GM12878 (cell line): ENCODE results near the gene PRIM1. TPM values are rescaled to one million over a fixed set of nuclear protein-coding genes. Genes with fewer than 3 reads are reported as not detected.

Experiments
- BACH1 ChIP-seq: fragments of 450-650 bp; IDR thresholded peaks from 2 replicates; pipeline ENCODE4 v1.6.1; 2017; ENCODE audit warnings: mild to moderate bottlenecking, borderline replicate concordance
- BHLHE40 ChIP-seq, 2 experiments: fragments of 450-650 bp in 1 of 2; IDR thresholded peaks; 2 replicates each; pipeline ENCODE4 v1.6.1; 2011 to 2017; ENCODE audit warnings: low read depth in 2 of 2, borderline replicate concordance in 1 of 2, improper control_type of control experiment in 1 of 2, low read length in 1 of 2, mild to moderate bottlenecking in 1 of 2
- FOXK2 ChIP-seq: fragments of 450-650 bp; IDR thresholded peaks from 2 replicates; pipeline ENCODE4 v1.6.1; 2017; ENCODE audit warnings: mild to moderate bottlenecking, moderate library complexity
- HDAC2 ChIP-seq: fragments of 200-600 bp; sonication (generic); IDR thresholded peaks from 2 replicates; pipeline ENCODE4 v1.6.1; 2017
- IRF3 ChIP-seq: fragments of 450-650 bp; IDR thresholded peaks from 2 replicates; pipeline ENCODE4 v1.6.1; 2014; ENCODE audit warnings: mild to moderate bottlenecking
- IRF5 ChIP-seq: fragments of 450-650 bp; IDR thresholded peaks from 2 replicates; pipeline ENCODE4 v1.6.1; 2017; ENCODE audit warnings: borderline replicate concordance
- JUND ChIP-seq: IDR thresholded peaks from 2 replicates; pipeline ENCODE4 v1.6.1; 2012; ENCODE audit warnings: low read depth, mild to moderate bottlenecking, low read length, improper control_type of control experiment, moderate library complexity
- MEF2A ChIP-seq: IDR thresholded peaks from 2 replicates; pipeline ENCODE4 v1.6.1; 2011; ENCODE audit warnings: low read depth, mild to moderate bottlenecking, low read length, moderate library complexity; ENCODE audit not compliant: insufficient read depth
- NBN ChIP-seq: fragments of 450-650 bp; IDR thresholded peaks from 2 replicates; pipeline ENCODE4 v1.6.1; 2016
- NFXL1 ChIP-seq: fragments of 450-650 bp; IDR thresholded peaks from 2 replicates; pipeline ENCODE4 v1.6.1; 2017; ENCODE audit warnings: antibody characterized with exemption, mild to moderate bottlenecking, borderline replicate concordance
- NKRF ChIP-seq: fragments of 450-650 bp; conservative IDR thresholded peaks from 2 replicates; pipeline ENCODE4 v1.6.1; 2017; ENCODE audit warnings: mild to moderate bottlenecking, moderate library complexity
- PML ChIP-seq: IDR thresholded peaks from 2 replicates; pipeline ENCODE4 v1.6.1; 2012; ENCODE audit warnings: low read length, inconsistent platforms
- POLR2AphosphoS5 ChIP-seq: IDR thresholded peaks from 2 replicates; pipeline ENCODE4 v1.6.1; 2011; ENCODE audit warnings: mild to moderate bottlenecking, low read length, inconsistent platforms
- POU2F2 ChIP-seq: IDR thresholded peaks from 3 replicates; pipeline ENCODE4 v1.6.1; 2011; ENCODE audit warnings: low read depth, mild to moderate bottlenecking, low read length, borderline replicate concordance
- RFX5 ChIP-seq: IDR thresholded peaks from 2 replicates; pipeline ENCODE4 v1.6.1; 2011; ENCODE audit warnings: low read depth, low read length, improper control_type of control experiment
- RUNX3 ChIP-seq: IDR thresholded peaks from 2 replicates; pipeline ENCODE4 v1.6.1; 2012; ENCODE audit warnings: low read length, inconsistent platforms
- SRF ChIP-seq, 2 experiments: IDR thresholded peaks; 2 replicates each; pipeline ENCODE4 v1.6.1; 2011; ENCODE audit warnings: low read depth in 2 of 2, low read length in 2 of 2, mild to moderate bottlenecking in 1 of 2, moderate library complexity in 1 of 2
- STAT1 ChIP-seq: fragments of 450-650 bp; conservative IDR thresholded peaks from 2 replicates; pipeline ENCODE4 v1.6.1; 2014; ENCODE audit warnings: antibody characterized with exemption, mild to moderate bottlenecking
- TBL1XR1 ChIP-seq: IDR thresholded peaks from 2 replicates; pipeline ENCODE4 v1.6.1; 2012; ENCODE audit warnings: low read depth, low read length, improper control_type of control experiment
- USF1 ChIP-seq: IDR thresholded peaks from 2 replicates; pipeline ENCODE4 v1.6.1; 2011; ENCODE audit warnings: borderline replicate concordance, low read depth, mild to moderate bottlenecking, moderate library complexity, mixed read lengths, low read length; ENCODE audit not compliant: insufficient read depth; ENCODE audit errors: extremely low read length
- WRNIP1 ChIP-seq: IDR thresholded peaks from 2 replicates; pipeline ENCODE4 v1.6.1; 2011; ENCODE audit warnings: low read depth, low read length, improper control_type of control experiment, borderline replicate concordance
- ZNF622 ChIP-seq: fragments of 450-650 bp; IDR thresholded peaks from 2 replicates; pipeline ENCODE4 v1.6.1; 2017; ENCODE audit warnings: mild to moderate bottlenecking, inconsistent platforms
- polyA plus RNA-seq, 11 experiments: library from polyadenylated mRNA; depleted of rRNA in 4 of 11; unstranded in 6 of 11; stranded (reverse) in 5 of 11; fragments of >200 nt; fragmentation: Nextera tagmentation in 4 of 11; fragmentation: Illumina TruSeq in 1 of 11; extraction: Ambion mirVana in 4 of 11; extraction: Trizol in 1 of 11; gene quantifications; 1 replicate in 1 of 11; 2 replicates in 10 of 11; pipeline versions ENCODE4 v1.2.1 to v1.2.3, GENCODE V29; 2011 to 2016; ENCODE audit warnings: inconsistent platforms in 2 of 11, missing spikeins in 2 of 11, low read depth in 1 of 11
- total RNA-seq, 4 experiments: library from RNA; depleted of rRNA in 3 of 4; stranded (reverse); fragments of >200 nt in 3 of 4; fragmentation: Illumina TruSeq in 1 of 4; extraction: Trizol in 1 of 4; gene quantifications; 2 replicates each; pipeline versions ENCODE4 v1.2.1 to v1.2.3, GENCODE V29; 2013 to 2021
- TF ChIP-seq, protein P1 (sequence below): IDR thresholded peaks from 2 replicates; pipeline ENCODE4 v1.6.1; 2011; ENCODE audit warnings: low read depth, low read length, improper control_type of control experiment, borderline replicate concordance

PRIM1 gene
- total and polyA plus RNA-seq, 10 of the 15 experiments (the other 5 are each of a cell fraction or from before 2014, with no cell fraction given) = 27.1 to 70.6 (median 55.7) TPM

GRCh38 chr12:56724972-56725722 is 27.0 kb downstream of the PRIM1 start, which contains the start of gene NACA (continued):
- TF ChIP-seq NKRF = peak; percentile 87
- peak; percentile 79 for TF ChIP-seq RUNX3
- TF ChIP-seq SRF (IDR thresholded peaks at IDR 0.05; ENCODE audit: low read depth in 2 of 2, low read length in 2 of 2) = peak in 1 of 2 experiments; percentile 40; a peak in 1 of 4 replicates
- TF ChIP-seq TBL1XR1 = peak; percentile 71
- TF ChIP-seq USF1 = no peak
- peak; percentile 99 for TF ChIP-seq PML
- TF ChIP-seq BACH1 = peak; percentile 50
- TF ChIP-seq MEF2A = peak; percentile 45; the same call in 1 of the 2 replicates
- TF ChIP-seq, protein P1, sequence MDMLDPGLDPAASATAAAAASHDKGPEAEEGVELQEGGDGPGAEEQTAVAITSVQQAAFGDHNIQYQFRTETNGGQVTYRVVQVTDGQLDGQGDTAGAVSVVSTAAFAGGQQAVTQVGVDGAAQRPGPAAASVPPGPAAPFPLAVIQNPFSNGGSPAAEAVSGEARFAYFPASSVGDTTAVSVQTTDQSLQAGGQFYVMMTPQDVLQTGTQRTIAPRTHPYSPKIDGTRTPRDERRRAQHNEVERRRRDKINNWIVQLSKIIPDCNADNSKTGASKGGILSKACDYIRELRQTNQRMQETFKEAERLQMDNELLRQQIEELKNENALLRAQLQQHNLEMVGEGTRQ = no peak
- no peak for TF ChIP-seq STAT1
- TF ChIP-seq IRF5 = no peak
- TF ChIP-seq NFXL1 = no peak
- TF ChIP-seq ZNF622 = no peak
- TF ChIP-seq BHLHE40 (IDR thresholded peaks at IDR 0.05; ENCODE audit: borderline replicate concordance in 1 of 2, low read depth in 2 of 2, low read length in 1 of 2) = peak in 1 of 2 experiments; percentile 66; a peak in 2 of 4 replicates
- TF ChIP-seq NBN = peak; percentile 97
- no peak; the same call in 1 of the 2 replicates for TF ChIP-seq WRNIP1
- TF ChIP-seq JUND = no peak
- TF ChIP-seq POU2F2 = 0 out of 3 replicates have a peak, but pooled peaks have one; percentile 12
- TF ChIP-seq HDAC2 = no peak
- TF ChIP-seq IRF3 = 0 out of 2 replicates have a peak, but pooled peaks have one; percentile 23
- peak; percentile 48; the same call in 1 of the 2 replicates for TF ChIP-seq RFX5
- TF ChIP-seq FOXK2 = peak; percentile 82
- TF ChIP-seq POLR2AphosphoS5 = peak; percentile 99
